ENCODE measurements around the gene SYDE2. TPM values are rescaled to one million over a fixed set of nuclear protein-coding genes. Genes with fewer than 3 reads are reported as not detected.

Gene SYDE2
- total RNA-seq, 3 donors from 2014 or later = 9.0 to 42.1 (median 9.9) TPM

GRCh38 chr1:85208488-85208887 is 7.7 kb upstream of the SYDE2 start:
- ATAC-seq (no peak), DNase-seq (no peak)
- intact Hi-C loops (cut with DNase I, micrococcal nuclease) = loop anchor here in 1 of 2 donors (10.0 kb wide), 1 partner anchor 46 kb away; the partner anchor contains the start of gene C1orf52
- H3K4me1 ChIP-seq (ENCODE audit: low read depth) = no peaks in the 10 kb centered on the region
- no peak for TF ChIP-seq CTCF (IDR thresholded peaks at IDR 0.05)
- no peak overlapping the region for H3K4me3 ChIP-seq
- H3K36me3 ChIP-seq (ENCODE audit: low read depth) = no peaks in the 10 kb centered on the region
- H3K9me3 ChIP-seq = no peaks in the 10 kb centered on the region

- Histone ChIP-seq H3K4me3 (no peak overlapping the region), H3K9me3 (no peaks in the 10 kb centered on the region), H3K4me1 (ENCODE audit: low read depth) (peaks cover 5% of the 10 kb centered on the region), H3K36me3 (ENCODE audit: low read depth) (no peaks in the 10 kb centered on the region)
- intact Hi-C loops (cut with DNase I, micrococcal nuclease) = loop anchor here in 1 of 2 donors (10.0 kb wide), 1 partner anchor 51 kb away; the partner anchor contains the start of gene C1orf52
- TF ChIP-seq CTCF (IDR thresholded peaks at IDR 0.05) = no peak
- DNase-seq (no peak), ATAC-seq (no peak)
These were observed 2.9 kb upstream of the SYDE2 start for GRCh38 chr1:85203573-85204171.

- intact Hi-C loops (cut with DNase I, micrococcal nuclease) = loop anchor here in 1 of 2 donors (10.0 kb wide), 1 partner anchor 52 kb away; the partner anchor contains the start of gene C1orf52
- TF ChIP-seq CTCF (IDR thresholded peaks at IDR 0.05) = no peak
- Histone ChIP-seq H3K36me3 (ENCODE audit: low read depth) (no peaks in the 10 kb centered on the region), H3K4me1 (ENCODE audit: low read depth) (peaks cover 9% of the 10 kb centered on the region), H3K4me3 (no peak overlapping the region), H3K9me3 (no peaks in the 10 kb centered on the region)
- DNase-seq (no peak), ATAC-seq (no peak)
These were observed 2.0 kb upstream of the SYDE2 start for GRCh38 chr1:85202864-85203255.

- no peak for TF ChIP-seq CTCF (IDR thresholded peaks at IDR 0.05)
- peak; percentile 51 for ATAC-seq
- Histone ChIP-seq H3K36me3 (ENCODE audit: low read depth) (no peaks in the 10 kb centered on the region), H3K4me3 (peak overlapping the region; percentile 78), H3K9me3 (no peaks in the 10 kb centered on the region), H3K4me1 (ENCODE audit: low read depth) (peaks cover 10% of the 10 kb centered on the region)
- intact Hi-C loops (cut with DNase I, micrococcal nuclease) = loop anchor here in 1 of 2 donors (10.0 kb wide), 1 partner anchor 53 kb away; the partner anchor contains the start of gene C1orf52
- no peak for DNase-seq
These were observed 1.5 kb upstream of the SYDE2 start for GRCh38 chr1:85202092-85202863.

GRCh38 chr1:85201340-85202091 is 700 bp upstream of the SYDE2 start:
- no peaks in the 10 kb centered on the region for H3K9me3 ChIP-seq
- intact Hi-C loops (cut with DNase I, micrococcal nuclease) = loop anchor here in 1 of 2 donors (10.0 kb wide), 1 partner anchor 53 kb away; the partner anchor contains the start of gene C1orf52
- ATAC-seq (peak; percentile 82), DNase-seq (peak; percentile 80 to 84 (median 81))
- peak overlapping the region; percentile 78 for H3K4me3 ChIP-seq
- TF ChIP-seq CTCF (IDR thresholded peaks at IDR 0.05) = no peak
- H3K4me1 ChIP-seq (ENCODE audit: low read depth) = peaks cover 10% of the 10 kb centered on the region
- H3K36me3 ChIP-seq (ENCODE audit: low read depth) = no peaks in the 10 kb centered on the region

All from mucosa of descending colon (tissue), 3 donors.